ENCODE measurements around the gene LCT.

DNA sequence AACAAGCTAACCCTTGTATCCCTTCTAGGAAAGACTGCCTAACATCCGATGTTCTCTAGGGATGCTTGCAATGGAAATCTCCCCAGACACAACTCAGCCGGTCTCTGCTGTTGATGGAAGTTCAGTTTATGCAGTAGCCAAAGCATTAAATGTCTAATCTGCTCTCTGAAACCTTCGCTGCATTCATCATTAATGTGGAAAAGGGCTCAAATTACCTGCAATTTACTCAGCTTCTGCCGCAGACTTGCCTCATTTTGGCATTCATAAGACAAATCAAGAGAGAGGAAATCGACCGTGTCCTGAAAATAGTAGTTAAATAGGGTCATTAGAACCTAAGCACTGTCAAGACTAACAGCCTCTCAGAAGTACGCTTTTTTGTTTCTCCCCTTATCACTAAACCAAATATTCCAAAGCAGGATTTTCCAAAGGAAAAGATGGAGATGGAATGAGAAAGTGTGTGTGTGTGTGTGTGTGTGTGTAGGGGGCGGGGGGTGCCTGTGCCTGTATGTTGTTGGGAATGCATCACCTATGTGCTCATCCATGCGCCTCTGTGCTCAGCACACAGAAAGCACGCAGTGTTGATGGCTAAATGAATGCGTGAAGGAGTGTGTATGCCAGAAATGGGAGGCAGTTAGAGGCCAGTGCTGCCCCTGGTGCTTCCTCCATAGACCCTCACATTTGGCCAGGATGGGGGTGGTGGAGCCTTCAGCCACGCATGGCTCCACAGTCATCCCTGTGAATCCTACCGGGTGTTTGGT is 7.4 kb downstream of the LCT start:
- TF ChIP-seq, protein P1, sequence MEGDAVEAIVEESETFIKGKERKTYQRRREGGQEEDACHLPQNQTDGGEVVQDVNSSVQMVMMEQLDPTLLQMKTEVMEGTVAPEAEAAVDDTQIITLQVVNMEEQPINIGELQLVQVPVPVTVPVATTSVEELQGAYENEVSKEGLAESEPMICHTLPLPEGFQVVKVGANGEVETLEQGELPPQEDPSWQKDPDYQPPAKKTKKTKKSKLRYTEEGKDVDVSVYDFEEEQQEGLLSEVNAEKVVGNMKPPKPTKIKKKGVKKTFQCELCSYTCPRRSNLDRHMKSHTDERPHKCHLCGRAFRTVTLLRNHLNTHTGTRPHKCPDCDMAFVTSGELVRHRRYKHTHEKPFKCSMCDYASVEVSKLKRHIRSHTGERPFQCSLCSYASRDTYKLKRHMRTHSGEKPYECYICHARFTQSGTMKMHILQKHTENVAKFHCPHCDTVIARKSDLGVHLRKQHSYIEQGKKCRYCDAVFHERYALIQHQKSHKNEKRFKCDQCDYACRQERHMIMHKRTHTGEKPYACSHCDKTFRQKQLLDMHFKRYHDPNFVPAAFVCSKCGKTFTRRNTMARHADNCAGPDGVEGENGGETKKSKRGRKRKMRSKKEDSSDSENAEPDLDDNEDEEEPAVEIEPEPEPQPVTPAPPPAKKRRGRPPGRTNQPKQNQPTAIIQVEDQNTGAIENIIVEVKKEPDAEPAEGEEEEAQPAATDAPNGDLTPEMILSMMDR (IDR thresholded peaks at IDR 0.05): no peak
- no peak for TF ChIP-seq POLR2A (IDR thresholded peaks at IDR 0.05)
